PC-3 (cell line): ENCODE data around the gene TADA2A. TPM values are rescaled to one million over a fixed set of nuclear protein-coding genes. Genes with fewer than 3 reads are reported as not detected.

Experiments
- ATAC-seq: fragments of 200-7000 bp; cut with Tn5 transposase; 2 replicates; pipeline ENCODE4 v1.9.1; 2020; ENCODE audit warnings: mild to moderate bottlenecking, moderate library complexity
- BruUV-seq: library from RNA; stranded (reverse); fragments of 400-500 nt; replicated peaks from 2 replicates; lab custom pipeline; 2021; lab: Mats Ljungman, UMichigan
- CTCF ChIA-PET: fragments of 300-600 bp; sonication (Branson Sonifier 250); formaldehyde crosslinking; loops from one replicate; lab custom pipeline; 2022; ENCODE audit warnings: antibody characterized with exemption; lab: Charles Lee
- POLR2A ChIA-PET: fragments of 300-600 bp; sonication (Branson Sonifier 250); formaldehyde crosslinking; loops from one replicate; lab custom pipeline; 2022; ENCODE audit warnings: antibody characterized with exemption; ENCODE audit not compliant: unreplicated experiment; lab: Charles Lee
- DNase-seq: peaks from one replicate; pipeline ENCODE4 v3.0.0-alpha.2; 2015
- H2AFZ ChIP-seq: fragments of 300-600 bp; sonication (generic); 2 replicates; pipeline ENCODE4 v1.6.0; 2016; ENCODE audit warnings: antibody characterized with exemption, low read length
- H3F3A ChIP-seq: fragments of 300-600 bp; sonication (generic); one replicate; pipeline ENCODE4 v1.6.0; 2017; ENCODE audit warnings: antibody characterized with exemption, low read length, control low read depth, mild to moderate bottlenecking; ENCODE audit not compliant: unreplicated experiment
- H3K27ac ChIP-seq: fragments of 300-600 bp; sonication (generic); 2 replicates; pipeline ENCODE4 v1.5.1; 2016; ENCODE audit warnings: mild to moderate bottlenecking, low read length
- H3K27me3 ChIP-seq: fragments of 300-600 bp; sonication (generic); 2 replicates; pipeline ENCODE4 v1.6.1; 2016; ENCODE audit warnings: low read length, mixed read lengths
- H3K36me3 ChIP-seq: fragments of 300-600 bp; sonication (generic); 2 replicates; pipeline ENCODE4 v1.6.1; 2016; ENCODE audit warnings: low read depth, mixed run types, low read length, mixed read lengths
- H3K4me1 ChIP-seq: fragments of 300-600 bp; sonication (generic); 2 replicates; pipeline ENCODE4 v1.5.1; 2016; ENCODE audit warnings: low read length; ENCODE audit not compliant: insufficient read depth
- H3K4me2 ChIP-seq: fragments of 300-600 bp; sonication (generic); 2 replicates; pipeline ENCODE4 v1.6.0; 2016; ENCODE audit warnings: low read length
- H3K4me3 ChIP-seq: fragments of 300-600 bp; sonication (generic); 2 replicates; pipeline ENCODE4 v1.5.1; 2016; ENCODE audit warnings: mild to moderate bottlenecking, low read length, mixed read lengths
- H3K79me2 ChIP-seq: fragments of 300-600 bp; sonication (generic); 2 replicates; pipeline ENCODE4 v1.6.1; 2017; ENCODE audit warnings: low read length, mixed read lengths
- H3K9ac ChIP-seq: fragments of 300-600 bp; sonication (generic); 2 replicates; pipeline ENCODE4 v1.6.0; 2016; ENCODE audit warnings: mild to moderate bottlenecking, low read length
- H3K9me2 ChIP-seq: fragments of 300-600 bp; sonication (generic); replicated peaks from 2 replicates; pipeline ENCODE4 v1.6.1; 2016; ENCODE audit warnings: mixed run types, low read length, mixed read lengths
- H3K9me3 ChIP-seq: fragments of 300-600 bp; sonication (generic); 2 replicates; pipeline ENCODE4 v1.6.1; 2016; ENCODE audit warnings: low read length, mixed read lengths
- H4K20me1 ChIP-seq: fragments of 300-600 bp; sonication (generic); 2 replicates; pipeline ENCODE4 v1.6.1; 2016; ENCODE audit warnings: low read length, mixed read lengths
- CTCF ChIP-seq: fragments of 300-600 bp; sonication (generic); conservative IDR thresholded peaks from 2 replicates; pipeline ENCODE4 v1.5.1; 2017; ENCODE audit warnings: antibody characterized with exemption, low read depth, mild to moderate bottlenecking, low read length
- EZH2 ChIP-seq: fragments of 300-600 bp; sonication (generic); IDR thresholded peaks from one replicate; pipeline ENCODE4 v1.6.1; 2017; ENCODE audit warnings: antibody characterized with exemption, mild to moderate bottlenecking, low read length; ENCODE audit not compliant: unreplicated experiment
- EZH2phosphoT487 ChIP-seq: fragments of 300-600 bp; sonication (generic); IDR thresholded peaks from 2 replicates; pipeline ENCODE4 v1.6.1; 2018; ENCODE audit warnings: mild to moderate bottlenecking, antibody characterized with exemption, low read length, borderline replicate concordance
- intact Hi-C: fragments of 100-400 bp; cut with micrococcal nuclease; formaldehyde crosslinking; loops from 2 replicates; pipeline ENCODE4 v1.9.0; 2023
- total RNA-seq: library from RNA; depleted of rRNA; stranded (reverse); fragments of >200 nt; gene quantifications from 2 replicates; pipeline ENCODE4 v1.2.3, GENCODE V29; 2014

The TADA2A gene
- total RNA-seq, 1 experiment from 2014 or later = 16.5 TPM

GRCh38 chr17:37429453-37429852 lies 22.8 kb downstream of the TADA2A start:
- DNase-seq (no peak), ATAC-seq (no peak)
- Histone ChIP-seq H3K4me2 (no peak overlapping the region), H3K4me3 (no peak overlapping the region), H3K9me3 (no peaks in the 10 kb centered on the region), H3K9me2 (no peaks in the 10 kb centered on the region), H3K9ac (no peak overlapping the region), H3K79me2 (no peaks in the 10 kb centered on the region), H3K27me3 (no peaks in the 10 kb centered on the region), H3K4me1 (no peaks in the 10 kb centered on the region), H3F3A (no peaks in the 10 kb centered on the region), H4K20me1 (no peaks in the 10 kb centered on the region), H2AFZ (no peak overlapping the region), H3K36me3 (peaks cover 17% of the 10 kb centered on the region; the same call in 1 of the 2 replicates), H3K27ac (no peak overlapping the region)
- BruUV-seq = no TSS peak
- CTCF ChIA-PET = no interaction called here
- intact Hi-C loops = no loop called here
- TF ChIP-seq EZH2 = no peak
- no peak for TF ChIP-seq EZH2phosphoT487
- TF ChIP-seq CTCF = no peak
- POLR2A ChIA-PET = interaction anchor here (0.5 kb wide), 1 partner anchor 15 kb away, joined by 3 read pairs; no protein-coding TSS in a partner anchor

GRCh38 chr17:37430051-37430627 lies 23.5 kb downstream of the TADA2A start:
- POLR2A ChIA-PET = interaction anchor here (0.5 kb wide), 1 partner anchor 16 kb away, joined by 3 read pairs; no protein-coding TSS in a partner anchor
- Histone ChIP-seq H3K9me2 (no peaks in the 10 kb centered on the region), H3K9me3 (no peaks in the 10 kb centered on the region), H3K27ac (no peak overlapping the region), H3K9ac (no peak overlapping the region), H4K20me1 (no peaks in the 10 kb centered on the region), H3K4me3 (no peak overlapping the region), H3K4me1 (no peaks in the 10 kb centered on the region), H3K27me3 (no peaks in the 10 kb centered on the region), H3F3A (no peaks in the 10 kb centered on the region), H3K79me2 (no peaks in the 10 kb centered on the region), H3K4me2 (no peak overlapping the region), H2AFZ (no peak overlapping the region), H3K36me3 (peaks cover 17% of the 10 kb centered on the region; the same call in 1 of the 2 replicates)
- intact Hi-C loops = no loop called here
- TF ChIP-seq EZH2phosphoT487 = no peak
- no peak for TF ChIP-seq EZH2
- no peak for TF ChIP-seq CTCF
- ATAC-seq = no peak
- CTCF ChIA-PET = no interaction called here
- BruUV-seq = no TSS peak
- DNase-seq = no peak

GRCh38 chr17:37432671-37433070 lies 26.0 kb downstream of the TADA2A start:
- CTCF ChIA-PET = no interaction called here

More at GRCh38 chr17:37432671-37433070, 26.0 kb downstream of the TADA2A start:
- Histone ChIP-seq H3K4me3 (no peak overlapping the region), H3K4me1 (no peaks in the 10 kb centered on the region), H2AFZ (no peak overlapping the region), H4K20me1 (no peaks in the 10 kb centered on the region), H3F3A (no peaks in the 10 kb centered on the region), H3K27ac (no peak overlapping the region), H3K9ac (no peak overlapping the region), H3K27me3 (no peaks in the 10 kb centered on the region), H3K79me2 (no peaks in the 10 kb centered on the region), H3K4me2 (no peak overlapping the region), H3K9me2 (no peaks in the 10 kb centered on the region), H3K9me3 (no peaks in the 10 kb centered on the region), H3K36me3 (peaks cover 5% of the 10 kb centered on the region; the same call in 1 of the 2 replicates)
- ATAC-seq (no peak), DNase-seq (no peak)
- intact Hi-C loops = no loop called here
- BruUV-seq = no TSS peak
- POLR2A ChIA-PET = no interaction called here
- TF ChIP-seq EZH2phosphoT487 (no peak), CTCF (no peak), EZH2 (no peak)
